GM18519 (cell line): Measurements from ENCODE around the gene RGS19.

ENCODE experiments used
- ATAC-seq: cut with Tn5 transposase; IDR thresholded peaks from one replicate; pipeline ENCODE4 v1.9.1; 2021; ENCODE audit warnings: mild to moderate bottlenecking, moderate library complexity; ENCODE audit not compliant: unreplicated experiment, low FRiP score

Gene RGS19

DNA sequence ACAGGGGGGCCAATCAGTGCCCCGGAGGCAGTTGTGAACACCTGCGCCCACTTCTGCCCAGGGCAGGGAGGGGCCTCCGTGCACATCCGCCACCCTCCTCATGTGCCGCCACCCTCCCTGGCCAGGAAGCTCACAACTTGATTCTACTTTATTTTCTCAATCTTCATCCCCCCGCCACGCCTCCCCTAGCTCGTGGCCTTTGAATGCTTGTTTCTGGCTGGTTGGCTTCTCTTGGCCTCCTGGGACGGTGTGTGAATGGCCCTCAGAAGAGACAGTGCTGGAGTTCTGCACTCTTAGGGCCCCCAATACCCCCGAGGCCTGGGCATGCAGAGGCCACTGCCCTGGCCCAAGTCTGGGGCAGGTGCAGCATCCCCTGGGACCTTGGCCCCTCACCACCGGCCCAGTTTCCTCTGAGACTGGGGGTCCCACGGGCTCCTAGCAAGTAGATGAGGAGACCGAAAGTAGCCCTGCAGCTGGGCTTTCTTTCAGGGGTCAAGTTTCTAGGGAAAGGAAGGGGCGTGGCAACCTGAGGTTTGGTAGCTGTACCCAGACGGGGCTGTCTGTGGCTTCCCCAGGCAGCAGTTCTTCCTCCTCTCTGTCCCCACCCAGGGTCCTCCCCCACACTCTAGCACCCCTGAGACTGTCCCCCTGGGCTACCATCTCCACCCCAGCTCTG is 1.3 kb downstream of the RGS19 start:
- ATAC-seq: no peak

GRCh38 chr20:64077541-64077875 is 1.8 kb downstream of the RGS19 start:
- no peak for ATAC-seq

DNA sequence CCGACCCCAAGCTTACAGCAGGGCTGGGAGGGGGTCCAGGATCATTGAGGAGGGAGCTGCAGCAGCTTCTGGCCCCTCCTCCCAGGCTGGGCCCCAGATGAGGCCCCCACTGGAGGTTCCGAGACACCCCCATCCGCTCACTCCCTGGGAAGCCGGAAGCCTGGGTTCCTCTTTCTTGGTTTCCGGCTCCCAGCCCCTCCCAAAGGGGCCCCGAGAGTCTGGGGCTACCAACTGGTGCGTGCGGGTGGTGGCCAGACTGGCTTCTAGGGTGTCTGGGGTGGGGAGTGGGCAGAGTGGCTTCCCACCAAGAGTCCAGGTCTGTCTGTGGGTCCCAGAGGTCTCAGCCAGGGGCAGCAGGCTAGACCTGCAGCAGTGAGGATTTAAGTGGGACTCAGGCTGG is 2.2 kb downstream of the RGS19 start:
- ATAC-seq: no peak

- ATAC-seq: no peak
These were observed 3.0 kb downstream of the RGS19 start for GRCh38 chr20:64076061-64076997.

DNA sequence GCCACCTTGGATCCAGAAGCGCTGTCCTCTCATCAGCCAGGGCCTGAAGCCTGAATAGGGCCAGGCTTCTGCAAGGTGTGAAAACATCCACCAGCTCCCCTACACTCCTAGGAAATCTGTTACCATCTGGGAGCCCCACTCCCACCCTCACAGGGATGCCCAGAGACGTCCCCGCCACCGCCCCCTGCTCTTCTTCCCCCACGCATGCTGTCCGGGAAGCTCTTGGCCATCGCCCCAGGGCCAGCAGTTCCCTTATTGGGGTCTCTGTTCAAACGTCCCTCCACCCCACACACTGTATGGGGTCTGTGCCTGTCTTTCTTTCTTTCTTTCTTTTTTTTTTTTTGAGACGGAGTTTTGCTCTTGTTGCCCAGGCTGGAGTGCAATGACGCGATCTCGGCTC is 3.8 kb downstream of the RGS19 start:
- ATAC-seq: no peak

DNA sequence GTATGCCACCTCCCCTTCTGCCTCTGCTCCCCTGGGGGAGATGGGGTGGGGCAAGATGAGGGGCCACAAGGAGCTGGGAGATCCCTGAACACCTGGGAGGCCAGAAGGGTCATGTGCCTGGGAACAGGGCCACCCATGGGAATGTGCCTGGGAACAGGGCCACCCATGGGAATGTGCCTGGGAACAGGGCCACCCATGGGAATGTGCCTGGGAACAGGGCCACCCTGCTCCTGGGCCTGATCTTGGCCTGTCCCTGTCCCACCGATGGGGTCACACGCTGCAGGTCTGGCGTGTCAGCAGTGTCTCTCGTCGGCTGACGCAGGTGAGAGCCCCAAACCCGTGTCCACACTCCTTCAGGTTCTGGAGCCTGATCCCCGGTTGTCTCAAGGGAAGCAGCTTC is 4.4 kb downstream of the RGS19 start:
- no peak for ATAC-seq

- ATAC-seq: no peak
These were observed 5.0 kb downstream of the RGS19 start for GRCh38 chr20:64074184-64074789.

GRCh38 chr20:64073476-64074183 is 5.7 kb downstream of the RGS19 start:
- no peak for ATAC-seq

DNA sequence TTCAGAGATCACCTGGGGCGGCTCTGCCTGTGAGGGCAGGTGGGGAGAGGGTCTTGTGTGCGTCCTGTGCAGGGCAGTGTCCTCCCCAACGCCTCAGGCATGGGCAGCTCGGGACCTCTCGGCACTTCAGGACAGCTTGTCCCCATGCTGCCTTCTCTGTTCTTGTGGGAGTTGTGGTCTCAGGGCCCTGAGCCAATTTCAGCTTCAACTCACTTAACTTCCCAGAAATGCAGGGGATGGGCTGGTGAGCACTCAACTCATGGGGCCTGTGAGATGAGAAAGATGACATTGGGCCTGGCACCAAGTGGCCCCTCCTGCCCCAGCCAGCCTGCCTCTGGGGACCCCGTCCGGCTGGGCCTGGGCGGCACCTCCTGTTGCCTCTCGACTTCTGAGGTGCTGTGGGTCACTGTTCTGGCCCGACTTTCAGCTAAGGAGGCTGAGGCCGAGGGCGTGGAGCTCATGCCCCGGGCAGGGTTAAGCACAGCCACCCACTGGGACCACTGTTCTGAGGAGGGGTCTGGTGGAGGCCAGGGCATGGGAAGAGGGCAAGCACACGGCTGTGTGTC is 6.7 kb downstream of the RGS19 start:
- ATAC-seq: no peak

DNA sequence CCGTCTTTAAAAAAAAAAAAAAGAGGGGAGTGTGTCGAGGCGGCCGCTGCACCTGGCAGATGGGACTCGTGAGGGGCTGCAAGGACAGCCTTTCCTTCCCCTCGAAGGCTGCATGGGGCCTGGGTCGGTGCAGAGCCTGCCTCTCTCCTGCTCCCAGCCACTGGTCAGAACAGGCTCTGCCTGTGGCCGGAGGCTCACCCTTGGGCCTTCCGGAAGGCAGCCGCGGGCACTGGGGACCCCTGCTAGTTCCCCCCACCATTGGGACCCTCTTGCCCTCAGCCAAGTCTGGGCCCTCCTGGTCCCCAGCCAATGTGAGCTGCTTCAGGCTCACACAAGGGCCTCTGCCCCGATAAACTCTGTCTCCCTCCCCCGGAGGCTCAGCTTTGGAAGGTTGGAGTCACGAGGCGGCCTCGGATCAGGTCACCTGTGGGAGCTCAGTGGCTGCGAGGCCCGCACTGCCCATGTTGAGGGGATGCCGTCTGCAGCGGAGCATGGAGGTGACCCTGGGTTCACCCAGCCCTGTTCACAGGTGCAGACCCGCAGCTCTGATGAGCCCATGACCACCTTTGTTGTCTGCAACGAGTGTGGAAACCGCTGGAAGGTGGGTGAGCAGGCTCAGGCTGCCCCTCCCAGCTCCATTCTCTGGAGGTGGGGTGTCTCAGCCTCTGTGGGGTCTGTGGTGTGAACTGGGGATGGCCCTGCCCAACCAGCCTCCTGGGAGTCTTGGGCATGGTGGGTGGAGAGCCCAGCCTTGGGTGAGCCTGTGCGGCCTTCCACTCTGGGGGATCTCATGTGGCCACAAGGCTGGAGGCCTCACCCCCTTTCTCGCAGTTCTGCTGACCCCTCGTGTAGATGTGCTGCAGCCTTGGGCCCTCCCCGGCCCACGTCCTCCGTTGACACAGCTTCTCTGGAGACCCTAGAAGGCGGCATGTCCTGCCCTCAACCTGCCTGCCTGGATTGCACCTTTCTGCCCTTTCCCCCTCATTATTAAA is 7.7 kb downstream of the RGS19 start:
- ATAC-seq: no peak

GRCh38 chr20:64070244-64070993 is 8.9 kb downstream of the RGS19 start:
- no peak for ATAC-seq

DNA sequence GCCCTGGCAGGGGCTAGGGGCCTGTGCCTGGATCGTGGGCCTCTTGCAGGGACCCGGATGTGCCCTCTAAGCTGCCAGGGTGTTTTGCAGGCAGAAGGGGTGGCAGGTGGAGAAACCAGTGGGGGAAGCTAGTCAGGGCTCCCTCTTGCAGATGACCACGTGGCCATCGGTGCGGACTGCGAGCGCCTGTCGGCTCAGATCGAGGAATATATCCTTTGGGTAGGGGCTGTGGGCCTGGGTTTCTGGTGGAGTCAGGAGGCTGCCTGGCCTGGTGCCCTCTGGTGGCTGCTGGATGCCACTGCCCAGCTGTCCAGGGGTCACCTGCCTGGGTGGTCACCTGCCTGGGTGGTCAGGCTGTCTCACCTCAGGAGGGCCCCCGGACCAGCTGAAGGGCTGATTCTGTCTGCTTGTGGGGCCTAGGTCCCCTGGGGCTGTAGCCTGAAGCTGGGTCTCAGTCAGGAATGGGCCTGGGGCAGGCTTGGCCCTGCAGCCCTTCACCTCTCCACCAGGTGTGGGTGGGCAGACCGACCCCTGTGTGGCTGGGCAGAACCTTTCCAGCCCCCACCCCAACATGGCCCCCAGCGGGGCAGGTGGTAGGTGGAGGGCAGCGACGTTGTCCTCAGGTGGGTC is 9.6 kb downstream of the RGS19 start:
- no peak for ATAC-seq

- ATAC-seq: no peak
These were observed 10.1 kb downstream of the RGS19 start for GRCh38 chr20:64069209-64069613.

GRCh38 chr20:64068386-64069208 is 10.7 kb downstream of the RGS19 start:
- ATAC-seq: no peak

DNA sequence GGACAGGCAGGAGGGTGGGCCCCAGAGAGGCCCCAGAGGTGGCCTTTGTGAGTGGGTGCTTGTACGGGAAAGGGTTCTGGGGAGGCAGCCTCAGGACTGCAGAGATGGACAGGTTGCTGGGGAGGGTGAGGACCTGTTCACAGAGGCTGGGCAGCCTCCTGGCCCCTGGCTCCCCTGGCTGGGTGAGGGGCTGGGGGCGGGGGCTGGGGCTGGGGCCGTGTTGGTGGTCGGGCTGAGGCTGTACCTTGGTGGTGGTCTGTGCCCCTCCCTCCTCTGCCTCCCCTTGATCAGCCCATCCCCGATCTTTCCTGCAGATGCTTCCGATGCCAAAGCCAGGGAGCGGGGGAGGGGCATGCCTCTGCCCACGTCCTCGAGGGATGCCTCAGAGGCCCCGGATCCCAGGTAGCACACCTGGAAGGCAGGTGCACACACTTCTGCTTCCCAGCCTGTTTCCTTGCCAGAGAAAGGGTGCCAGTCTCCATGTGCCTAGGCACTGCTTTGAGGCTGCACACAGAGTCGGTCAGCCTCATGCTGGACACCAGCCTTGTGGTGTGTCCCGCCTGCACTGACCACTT is 11.5 kb downstream of the RGS19 start:
- no peak for ATAC-seq

DNA sequence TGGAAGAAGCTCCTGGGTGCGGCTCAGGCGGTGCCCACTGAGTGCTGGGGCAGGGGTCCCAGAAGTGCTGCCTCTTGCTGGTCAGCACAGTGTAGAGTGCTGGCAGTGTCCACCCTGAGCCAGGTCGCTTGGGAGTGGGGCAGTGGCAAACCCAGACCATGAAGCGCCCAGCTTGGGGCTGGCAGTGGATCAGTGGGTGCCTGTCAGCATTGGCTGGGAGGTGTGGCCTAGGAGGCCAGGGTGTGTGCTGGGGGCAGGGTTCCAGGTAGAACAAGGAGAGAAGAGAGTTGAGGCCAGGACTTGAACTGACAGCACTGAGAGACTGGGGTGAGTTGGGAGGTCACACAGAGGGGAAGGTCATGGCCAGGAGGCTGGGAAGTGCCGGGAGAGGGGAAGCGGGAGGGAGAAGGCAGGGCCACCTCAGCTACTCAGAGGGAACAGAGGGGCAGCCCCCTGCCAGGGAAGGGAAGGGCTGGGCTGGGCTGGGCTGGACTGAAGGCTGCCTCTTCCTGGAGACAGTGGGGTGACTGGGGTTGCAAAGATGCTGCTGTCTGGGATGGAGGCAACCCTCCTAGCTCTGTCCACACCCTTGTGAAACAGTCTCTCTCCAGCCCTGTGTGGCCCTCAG is 12.2 kb downstream of the RGS19 start:
- ATAC-seq: no peak

- no peak for ATAC-seq
These were observed 13.4 kb downstream of the RGS19 start for GRCh38 chr20:64065974-64066343.
